Activated CD4-positive, alpha-beta T cell treated with anti-CD3 and anti-CD28 coated beads, Interleukin-2, amount 50 U/mL, for 1 hour (primary cell): ENCODE measurements around the gene ZMYND8.

ENCODE experiments used
- DNase-seq: peaks from one replicate; pipeline ENCODE4 v3.0.0-alpha.2; 2020

The ZMYND8 gene

GRCh38 chr20:47332381-47333206 is 23.9 kb downstream of the ZMYND8 start:
- DNase-seq: no peak

- DNase-seq: no peak
These were observed 25.4 kb downstream of the ZMYND8 start for GRCh38 chr20:47330933-47331708.

GRCh38 chr20:47330071-47330470 is 26.4 kb downstream of the ZMYND8 start:
- no peak for DNase-seq

DNA sequence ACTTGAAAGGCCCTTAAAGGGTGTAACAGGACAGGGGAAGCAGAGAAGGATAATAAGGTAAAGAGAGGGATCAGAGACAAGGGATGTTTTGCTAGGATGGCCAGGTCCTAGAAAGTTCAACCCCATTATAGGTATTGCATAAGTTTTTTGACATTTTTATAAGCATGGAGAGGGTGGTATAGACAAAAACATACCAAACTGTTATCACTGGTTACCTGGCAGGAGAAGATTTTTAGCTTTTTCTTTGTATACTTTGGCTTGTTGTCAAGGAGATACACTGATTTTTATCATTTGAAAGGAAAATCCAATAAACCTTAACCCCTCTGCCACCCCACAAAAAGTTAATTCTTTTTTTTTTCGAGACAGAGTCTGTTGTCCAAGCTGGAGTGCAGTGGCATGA is 28.4 kb downstream of the ZMYND8 start:
- DNase-seq: no peak

DNA sequence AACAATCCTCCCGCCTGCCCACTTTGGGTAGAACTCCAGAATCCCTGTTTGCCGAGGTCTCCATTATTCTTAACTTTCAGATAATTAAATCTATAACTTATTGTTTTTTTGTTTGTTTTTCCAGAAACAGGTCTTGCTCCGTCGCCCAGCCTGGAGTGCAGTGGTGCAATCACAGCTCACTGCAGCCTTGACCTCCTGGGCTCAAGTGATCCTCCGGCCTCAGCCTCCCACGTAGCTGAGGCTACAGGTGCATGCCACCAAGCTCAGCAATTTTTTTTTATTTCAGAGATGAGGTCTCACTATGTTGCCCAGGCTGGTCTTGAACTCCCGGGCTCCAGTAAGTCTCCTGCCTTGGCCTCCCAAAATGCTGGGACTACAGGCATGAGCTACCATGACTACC is 28.8 kb downstream of the ZMYND8 start:
- no peak for DNase-seq

DNA sequence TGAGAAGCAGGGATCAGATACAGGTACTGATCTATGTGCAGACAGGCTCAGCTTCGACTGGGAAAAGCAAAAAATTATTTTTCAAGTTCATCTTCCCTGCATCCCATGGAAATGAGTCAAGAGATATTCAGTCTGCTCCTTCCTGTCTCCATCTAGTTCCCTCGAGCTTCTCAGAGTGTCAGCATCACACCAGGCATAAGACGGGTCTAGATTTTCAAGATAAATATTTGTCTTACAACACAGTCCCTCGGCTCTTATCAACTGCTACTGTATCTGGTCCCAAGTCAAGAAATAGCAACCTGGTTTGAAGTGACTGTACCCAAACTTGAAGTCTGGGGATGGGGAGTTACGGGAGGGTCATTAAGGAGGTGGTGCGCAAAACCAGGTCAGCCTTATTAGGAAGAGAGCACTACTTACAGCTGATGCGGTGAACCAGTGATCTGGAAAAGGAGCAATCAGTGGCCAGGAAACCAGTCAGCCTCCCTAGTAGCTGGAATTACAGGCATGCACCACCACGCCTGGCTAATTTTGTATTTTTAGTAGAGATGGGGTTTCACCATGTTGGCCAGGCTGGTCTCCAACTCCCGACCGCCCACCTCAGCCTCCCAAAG is 29.7 kb downstream of the ZMYND8 start:
- no peak for DNase-seq

GRCh38 chr20:47325242-47325641 is 31.3 kb downstream of the ZMYND8 start:
- no peak for DNase-seq

DNA sequence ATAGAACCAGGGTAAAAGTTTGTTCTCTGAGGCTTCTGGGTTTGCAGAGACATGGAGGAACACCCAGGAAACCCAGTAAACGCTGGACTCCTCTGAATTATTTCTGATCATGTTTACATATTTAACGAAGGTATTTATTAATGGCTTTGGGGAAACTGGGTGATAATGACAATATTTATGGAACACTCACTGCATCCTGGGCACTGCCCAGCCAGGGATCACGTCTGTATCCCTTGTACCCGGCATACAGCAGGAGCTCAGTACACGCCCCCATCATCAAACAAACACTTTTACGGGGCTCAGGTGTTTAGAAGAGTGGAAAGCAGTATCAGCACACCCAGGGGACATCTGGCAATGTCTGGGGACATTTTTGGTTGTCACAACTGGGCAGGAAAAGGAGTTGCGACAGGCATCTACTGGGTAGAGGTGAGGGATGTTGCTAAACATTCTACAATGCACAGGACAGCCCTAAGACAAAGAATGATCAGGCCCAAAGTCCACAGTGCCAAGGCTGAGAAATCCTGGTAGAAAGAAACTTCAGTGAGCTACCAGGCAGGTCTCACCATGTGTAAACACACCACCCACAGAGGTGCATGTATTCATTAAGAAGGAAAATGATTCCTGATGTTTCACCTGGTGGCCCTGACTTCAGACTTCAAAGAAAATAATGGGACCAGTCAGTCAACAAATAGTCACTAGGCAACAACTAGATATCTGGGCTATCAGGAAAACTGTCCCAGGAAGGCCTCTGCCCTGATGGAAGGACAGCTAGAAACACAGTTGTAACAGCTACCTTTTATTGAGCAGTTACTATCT is 35.3 kb downstream of the ZMYND8 start:
- DNase-seq: no peak

DNA sequence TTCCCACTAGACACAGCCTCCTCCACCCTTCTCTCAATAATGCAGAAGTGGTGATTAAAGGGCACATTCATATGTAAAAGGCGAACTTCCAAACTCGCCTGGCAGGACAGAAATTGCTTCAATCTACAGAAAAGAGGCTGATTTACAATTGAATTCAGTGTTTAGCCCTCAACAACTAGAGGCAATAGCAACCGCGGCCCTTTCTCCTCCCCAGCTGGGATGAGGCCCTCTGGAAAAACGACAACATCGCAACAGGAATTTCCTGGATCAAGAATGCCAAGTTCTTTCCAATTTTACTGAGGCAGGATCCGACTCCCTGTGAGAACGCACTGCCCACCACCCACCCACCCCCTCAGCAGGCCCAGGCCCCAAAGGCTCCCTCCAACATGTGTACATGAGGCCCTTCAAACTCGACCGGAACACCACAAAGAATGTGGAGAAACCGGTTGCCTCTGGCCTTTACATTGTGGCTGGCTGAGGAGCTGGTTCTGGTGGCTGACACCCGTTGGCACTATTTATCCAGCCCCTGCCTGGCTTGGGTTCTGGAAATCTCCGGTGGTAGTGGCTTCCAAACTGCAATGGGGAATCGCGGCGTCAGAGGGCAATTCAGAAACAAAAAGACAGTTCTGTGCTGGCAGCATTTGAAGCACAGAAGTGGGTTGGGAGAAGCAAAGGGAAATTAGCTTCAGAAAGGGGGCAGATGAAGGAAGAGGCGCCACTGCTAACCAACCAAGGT is 36.8 kb downstream of the ZMYND8 start:
- DNase-seq: no peak

GRCh38 chr20:47318586-47319516 is 37.6 kb downstream of the ZMYND8 start:
- DNase-seq: no peak

DNA sequence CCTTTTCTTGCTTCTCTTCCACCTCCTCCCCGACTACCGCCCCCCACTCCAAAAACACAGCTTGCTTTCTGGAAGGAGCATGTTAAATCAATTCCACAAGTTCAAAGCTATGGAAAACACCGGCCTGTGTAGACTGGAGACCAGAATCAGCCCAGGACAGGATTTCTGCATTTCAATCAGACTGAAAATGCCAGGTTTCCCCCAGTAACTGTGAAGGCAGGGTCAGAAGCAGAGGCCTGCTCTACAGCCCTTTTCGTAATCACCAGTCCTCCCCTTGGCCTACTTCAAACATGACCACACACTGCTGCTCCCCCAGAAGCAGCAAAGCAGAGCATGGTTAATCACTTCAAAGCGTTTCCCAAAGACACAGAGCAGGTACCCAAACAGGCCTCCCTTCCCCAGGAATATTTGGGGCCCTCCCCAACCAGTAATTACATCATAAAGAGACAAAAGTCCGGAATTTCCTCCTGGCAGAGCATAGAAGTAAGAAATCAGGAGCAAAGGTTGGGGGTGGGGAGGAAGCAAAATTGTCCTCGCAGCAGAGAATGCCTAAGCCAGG is 38.4 kb downstream of the ZMYND8 start:
- no peak for DNase-seq

DNA sequence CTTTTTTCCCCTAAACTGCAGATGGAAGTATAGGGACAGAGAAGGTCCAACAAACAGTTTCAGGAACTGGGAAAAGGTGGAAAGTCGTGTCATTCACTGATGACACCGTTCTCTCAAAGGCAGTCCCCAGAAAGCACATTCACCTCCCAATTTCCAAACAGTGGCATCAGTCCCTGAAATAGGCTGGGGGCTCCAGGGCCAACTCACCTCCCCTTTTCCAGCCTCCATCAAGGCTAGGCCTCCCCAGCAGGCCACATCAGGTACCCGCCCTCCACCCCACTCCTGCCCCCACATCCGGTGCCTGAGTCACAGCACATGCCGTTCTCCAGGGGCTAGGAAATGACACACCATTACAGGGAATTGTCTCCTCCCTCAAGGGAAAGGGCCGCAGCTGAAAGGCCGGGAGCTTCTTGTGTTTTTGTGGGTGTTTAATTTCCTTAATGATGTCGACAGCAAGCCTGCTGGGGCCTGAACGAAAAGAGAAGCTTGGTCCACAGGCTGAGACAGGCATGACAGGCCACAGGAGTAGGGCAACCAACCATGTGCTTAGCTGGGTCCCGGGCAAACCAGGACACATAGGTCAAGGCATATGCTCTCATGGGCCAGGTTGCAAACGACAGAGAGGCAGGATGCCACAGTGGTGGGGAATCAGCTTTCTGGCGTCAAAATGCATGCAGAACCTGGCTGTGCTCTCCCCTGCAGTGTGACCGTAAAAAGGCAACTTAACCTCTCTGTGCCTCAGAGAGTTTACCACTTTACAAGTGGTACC is 39.2 kb downstream of the ZMYND8 start:
- peak; percentile 27 for DNase-seq

GRCh38 chr20:47316776-47317126 is 39.7 kb downstream of the ZMYND8 start:
- DNase-seq: no peak

DNA sequence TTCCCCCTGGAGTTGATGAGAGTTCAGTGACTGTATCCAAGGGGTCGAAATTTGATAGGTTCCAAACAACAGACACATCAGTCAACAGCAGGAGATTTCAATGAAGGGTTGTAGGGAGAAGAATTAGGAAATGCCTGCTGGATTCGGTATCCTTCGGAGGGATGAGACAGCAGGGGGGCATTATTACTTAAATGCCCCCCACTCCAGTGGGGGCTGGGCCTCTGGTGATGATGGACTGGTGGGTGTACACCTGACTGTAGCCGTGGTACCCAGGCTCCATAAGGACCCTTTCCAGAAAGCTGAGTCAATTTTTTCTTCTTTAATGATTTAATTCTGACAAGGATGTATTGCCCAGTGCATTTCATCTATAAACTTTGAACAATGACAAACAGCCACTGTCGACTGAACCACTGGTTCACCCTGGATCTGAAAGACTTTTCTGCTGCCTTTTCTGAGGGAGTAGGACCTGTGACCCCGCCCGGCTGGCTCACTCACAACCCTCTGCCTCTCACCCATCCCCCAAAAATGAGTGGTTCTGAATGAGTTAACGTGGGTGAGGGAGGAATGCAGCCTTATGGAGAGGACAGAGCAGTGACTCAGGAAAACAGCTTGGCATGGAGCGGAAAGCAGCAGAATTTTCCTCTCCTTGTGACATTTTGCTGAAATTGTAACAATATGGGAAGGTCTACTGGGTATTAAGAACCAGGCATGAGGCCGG is 41.0 kb downstream of the ZMYND8 start:
- DNase-seq: no peak

GRCh38 chr20:47314647-47315338 is 41.7 kb downstream of the ZMYND8 start:
- no peak for DNase-seq

DNA sequence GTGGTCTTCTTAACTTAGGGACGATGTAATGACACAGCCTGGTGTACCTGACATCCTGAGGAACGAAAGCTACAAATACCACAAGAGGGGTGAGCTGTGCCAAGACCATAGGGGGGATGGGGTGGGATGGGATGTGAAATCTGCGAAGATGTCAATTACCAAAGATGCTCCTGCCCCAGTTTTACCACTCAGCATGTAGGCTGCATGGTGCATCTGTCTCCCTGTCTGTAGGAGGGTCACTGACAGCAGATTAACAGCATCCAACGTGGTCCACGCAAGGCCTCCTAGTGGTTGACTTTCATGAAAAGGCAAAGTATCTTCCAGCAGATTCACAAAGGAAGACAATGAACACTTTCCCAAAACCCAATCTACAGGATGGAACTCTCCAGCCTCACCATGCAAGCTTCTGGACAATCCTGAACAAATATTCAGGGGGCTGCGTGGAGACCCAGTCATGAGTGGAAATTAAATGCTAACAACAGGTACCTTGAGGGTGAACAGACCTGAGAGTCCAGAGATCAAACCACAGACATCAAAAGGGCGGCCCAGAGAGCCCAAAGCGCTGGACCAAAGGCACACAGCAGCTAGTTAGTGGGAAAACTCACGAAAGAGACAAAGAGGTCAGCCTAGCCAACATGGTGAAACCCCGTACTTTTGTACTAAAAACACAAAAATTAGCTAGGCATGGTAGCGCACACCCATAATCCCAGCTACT is 44.4 kb downstream of the ZMYND8 start:
- no peak for DNase-seq

GRCh38 chr20:47311211-47311610 is 45.3 kb downstream of the ZMYND8 start:
- no peak for DNase-seq

DNA sequence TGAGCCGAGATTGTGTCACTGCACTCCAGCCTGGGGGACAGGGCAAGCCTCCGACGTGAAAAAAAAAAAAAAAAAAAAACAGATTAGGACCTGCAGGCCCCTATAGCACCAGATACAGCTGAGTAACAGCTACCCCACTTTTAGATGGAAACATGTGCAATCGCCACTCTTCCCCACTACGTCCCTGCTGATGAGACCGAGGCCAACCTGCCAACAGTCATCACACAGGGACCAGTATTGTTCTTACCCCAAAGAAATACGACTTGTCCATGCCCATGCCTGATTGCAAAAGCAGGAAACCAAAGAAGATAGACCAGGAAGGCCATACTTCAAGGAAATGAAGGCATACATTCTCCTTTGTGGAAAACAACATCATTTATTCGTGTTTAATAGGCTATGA is 45.8 kb downstream of the ZMYND8 start:
- no peak for DNase-seq
